Activated CD4-positive, CD25-positive, alpha-beta regulatory T cell treated with anti-CD3 and anti-CD28 coated beads, Interleukin-2, amount 50 U/mL, for 72 hours (primary cell): ENCODE measurements around the gene ZBTB32.

Source experiments
- DNase-seq: peaks from one replicate; pipeline ENCODE4 v3.0.0; 2021

ZBTB32 gene

GRCh38 chr19:35695895-35696422 lies 8.4 kb upstream of the ZBTB32 start:
- no peak for DNase-seq

- no peak for DNase-seq
Observed at GRCh38 chr19:35696835-35697234, 7.5 kb upstream of the ZBTB32 start.

- peak; percentile 86 for DNase-seq
Observed at GRCh38 chr19:35702223-35703012, 1.9 kb upstream of the ZBTB32 start.

GRCh38 chr19:35703343-35703742 lies 1.0 kb upstream of the ZBTB32 start:
- DNase-seq = no peak

GRCh38 chr19:35708391-35708790 lies 4.0 kb downstream of the ZBTB32 start:
- DNase-seq = no peak

GRCh38 chr19:35710784-35711723 lies 6.7 kb downstream of the ZBTB32 start:
- DNase-seq = peak; percentile 63

- peak; percentile 76 for DNase-seq
Observed at GRCh38 chr19:35712567-35713505, 8.5 kb downstream of the ZBTB32 start.

- no peak for DNase-seq
Observed at GRCh38 chr19:35713506-35713850, 9.1 kb downstream of the ZBTB32 start.

GRCh38 chr19:35713904-35714495 lies 9.6 kb downstream of the ZBTB32 start:
- DNase-seq = no peak

GRCh38 chr19:35714601-35715354 lies 10.4 kb downstream of the ZBTB32 start:
- no peak for DNase-seq

GRCh38 chr19:35715355-35715809 lies 11.0 kb downstream of the ZBTB32 start:
- DNase-seq = no peak

GRCh38 chr19:35715981-35716800 lies 11.8 kb downstream of the ZBTB32 start:
- DNase-seq = no peak

- DNase-seq = peak; percentile 88
Observed at GRCh38 chr19:35716801-35717664, 12.7 kb downstream of the ZBTB32 start.

GRCh38 chr19:35717665-35718344 lies 13.4 kb downstream of the ZBTB32 start, which contains the start of gene KMT2B:
TSS of gene KMT2B (plus strand) at chr19:35718003. CDS start at chr19:35718019, 16 bp downstream.
- DNase-seq = no peak

- DNase-seq = peak; percentile 59
Observed at GRCh38 chr19:35718345-35719041, 14.1 kb downstream of the ZBTB32 start.

GRCh38 chr19:35719402-35720162 lies 15.2 kb downstream of the ZBTB32 start:
- no peak for DNase-seq

- no peak for DNase-seq
Observed at GRCh38 chr19:35720163-35720524, 15.8 kb downstream of the ZBTB32 start.
